ENCODE measurements around the gene KDM4B.
"Not testable (repeated sequence)": the region's sequence is repeated elsewhere in the genome, so short reads cannot be mapped to it uniquely, and the experiment has no call there.

Gene KDM4B

DNA sequence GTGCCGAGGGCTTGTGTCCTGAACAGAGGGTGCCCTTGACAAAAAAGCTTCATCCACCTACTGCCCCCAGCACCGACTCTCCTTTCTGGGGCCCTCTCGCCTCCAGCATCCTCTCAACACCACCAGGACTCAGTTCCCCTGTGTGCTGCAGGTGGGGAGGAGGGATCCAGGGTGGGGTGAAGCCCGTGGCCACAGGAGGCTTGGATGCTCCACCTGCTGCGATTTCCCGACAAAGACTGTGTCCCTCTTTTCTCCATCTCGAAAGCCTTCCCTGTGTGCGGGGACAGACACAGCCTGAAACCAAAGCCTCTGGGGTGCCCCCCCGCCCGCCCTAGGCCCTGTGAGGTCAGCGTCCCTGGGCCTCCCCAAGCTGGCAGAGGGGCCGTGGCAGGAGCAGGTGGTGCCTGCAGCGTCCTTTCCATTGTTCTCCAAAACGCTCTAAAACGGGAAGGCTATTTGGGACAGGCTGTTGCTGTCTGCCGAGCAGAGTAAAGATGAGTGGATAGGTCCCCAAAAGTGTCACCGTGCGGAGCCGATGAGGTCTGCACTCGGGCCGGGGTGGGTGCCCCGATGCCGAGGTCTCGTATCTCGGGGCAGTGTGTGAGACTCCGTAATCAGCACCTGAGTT is 186.0 kb downstream of the KDM4B start:
- DNase-seq, result no peak

DNA sequence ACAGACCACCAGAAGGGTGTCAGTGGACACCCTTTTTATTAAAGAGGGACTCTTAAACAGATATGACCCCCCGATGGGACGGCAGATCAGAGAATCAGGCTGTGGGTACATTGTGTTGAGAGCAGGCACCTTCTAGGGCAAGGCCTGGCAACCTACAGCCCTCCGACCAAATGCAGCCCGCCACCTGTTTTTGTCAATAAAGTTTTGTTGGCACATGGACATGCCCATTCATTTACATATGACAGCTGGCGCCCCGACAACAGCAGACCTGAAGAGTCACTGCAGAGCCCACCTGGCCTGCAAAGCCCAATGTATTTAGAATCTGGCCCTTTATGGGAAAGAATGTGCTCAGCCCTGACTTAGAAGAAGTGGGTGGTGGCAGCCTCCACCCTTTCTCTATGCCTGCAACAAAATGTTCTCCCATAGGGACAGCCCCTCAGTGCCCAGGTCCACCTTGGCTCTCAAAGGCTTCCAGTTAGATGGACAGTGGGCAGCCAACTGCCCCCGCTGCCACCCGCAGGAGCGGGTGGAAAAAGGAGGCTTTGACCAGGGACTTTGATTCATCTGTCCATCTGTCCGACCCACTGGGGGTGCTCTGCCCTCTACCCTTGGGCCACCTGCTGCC is 186.8 kb downstream of the KDM4B start:
- no peak for DNase-seq

GRCh38 chr19:5156231-5156986 is 187.5 kb downstream of the KDM4B start:
- no peak for DNase-seq

DNA sequence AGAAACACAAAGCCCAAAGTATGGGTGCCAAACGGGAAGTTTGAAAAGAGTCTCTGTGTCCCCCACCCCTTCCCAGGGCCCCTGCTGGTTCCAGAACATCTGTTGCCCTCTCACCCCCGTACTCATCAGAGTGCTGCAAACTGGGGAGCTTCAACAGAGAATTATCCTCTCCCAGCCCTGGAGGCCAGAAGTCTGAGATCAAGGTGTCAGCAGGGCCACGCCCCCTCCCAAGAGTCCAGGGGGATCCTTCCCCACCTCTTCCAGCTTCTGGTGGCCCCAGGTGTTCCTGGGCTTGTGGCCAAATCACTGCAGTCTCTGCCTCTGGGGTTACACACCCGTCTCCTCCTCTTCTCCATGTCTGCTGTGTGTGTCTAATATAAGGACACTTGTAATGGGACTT is 188.3 kb downstream of the KDM4B start:
- DNase-seq, result no peak

DNA sequence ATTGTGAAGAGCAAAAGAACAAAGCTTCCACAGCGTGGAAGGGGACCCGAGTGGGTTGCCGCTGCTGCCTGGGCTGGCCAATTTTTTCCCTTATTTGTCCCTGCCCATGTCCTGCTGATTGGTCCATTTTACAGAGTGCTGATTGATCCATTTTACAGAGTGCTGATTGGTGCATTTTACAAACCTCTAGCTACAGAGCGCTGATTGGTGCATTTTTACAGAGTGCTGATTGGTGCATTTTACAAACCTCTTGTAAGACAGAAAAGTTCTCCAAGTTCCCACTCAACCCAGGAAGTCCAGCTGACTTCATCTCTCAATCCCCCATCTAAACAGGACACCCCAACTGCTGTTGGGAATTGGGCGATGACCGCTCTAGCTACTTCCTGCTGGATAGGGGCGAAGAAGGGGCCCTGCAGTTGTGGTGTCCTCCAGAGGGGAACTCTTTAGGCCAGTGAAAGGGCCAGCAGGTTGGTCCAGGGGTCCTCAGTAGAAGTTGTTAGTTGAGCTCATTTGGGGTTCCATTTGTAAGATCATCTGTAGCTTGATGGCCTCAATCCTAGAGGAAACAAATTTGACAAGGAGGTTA is 189.7 kb downstream of the KDM4B start:
- DNase-seq, result not testable (repeated sequence)

DNA sequence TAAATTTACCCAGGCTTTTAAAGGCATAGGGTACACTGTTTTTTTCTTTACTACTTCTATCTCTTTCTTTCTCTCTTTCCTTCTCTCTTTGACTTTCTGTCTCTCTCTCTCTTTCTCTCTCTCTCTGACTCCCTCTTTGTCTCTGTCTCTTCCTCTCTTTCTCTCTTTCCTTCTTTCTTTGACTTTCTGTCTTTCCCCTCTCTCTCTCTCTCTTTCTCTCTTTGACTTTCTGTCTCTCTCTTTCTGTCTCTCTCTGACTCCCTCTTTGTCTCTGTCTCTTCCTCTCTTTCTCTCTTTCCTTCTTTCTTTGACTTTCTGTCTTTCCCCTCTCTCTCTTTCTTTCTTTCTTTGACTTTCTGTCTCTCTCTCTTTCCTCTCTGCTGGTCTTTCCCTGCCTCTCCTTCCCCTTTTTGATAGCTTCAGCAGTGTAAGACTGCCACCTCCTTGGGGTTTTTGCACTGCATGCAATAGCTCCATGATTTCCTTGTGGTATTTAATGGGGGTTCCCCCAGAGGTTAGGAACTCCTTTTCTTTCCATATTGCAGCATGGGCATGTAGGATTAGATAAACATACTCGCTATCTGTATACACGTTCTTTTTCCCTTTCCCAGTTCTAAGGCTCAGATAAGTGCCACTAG is 191.4 kb downstream of the KDM4B start:
- not testable (repeated sequence) for DNase-seq

DNA sequence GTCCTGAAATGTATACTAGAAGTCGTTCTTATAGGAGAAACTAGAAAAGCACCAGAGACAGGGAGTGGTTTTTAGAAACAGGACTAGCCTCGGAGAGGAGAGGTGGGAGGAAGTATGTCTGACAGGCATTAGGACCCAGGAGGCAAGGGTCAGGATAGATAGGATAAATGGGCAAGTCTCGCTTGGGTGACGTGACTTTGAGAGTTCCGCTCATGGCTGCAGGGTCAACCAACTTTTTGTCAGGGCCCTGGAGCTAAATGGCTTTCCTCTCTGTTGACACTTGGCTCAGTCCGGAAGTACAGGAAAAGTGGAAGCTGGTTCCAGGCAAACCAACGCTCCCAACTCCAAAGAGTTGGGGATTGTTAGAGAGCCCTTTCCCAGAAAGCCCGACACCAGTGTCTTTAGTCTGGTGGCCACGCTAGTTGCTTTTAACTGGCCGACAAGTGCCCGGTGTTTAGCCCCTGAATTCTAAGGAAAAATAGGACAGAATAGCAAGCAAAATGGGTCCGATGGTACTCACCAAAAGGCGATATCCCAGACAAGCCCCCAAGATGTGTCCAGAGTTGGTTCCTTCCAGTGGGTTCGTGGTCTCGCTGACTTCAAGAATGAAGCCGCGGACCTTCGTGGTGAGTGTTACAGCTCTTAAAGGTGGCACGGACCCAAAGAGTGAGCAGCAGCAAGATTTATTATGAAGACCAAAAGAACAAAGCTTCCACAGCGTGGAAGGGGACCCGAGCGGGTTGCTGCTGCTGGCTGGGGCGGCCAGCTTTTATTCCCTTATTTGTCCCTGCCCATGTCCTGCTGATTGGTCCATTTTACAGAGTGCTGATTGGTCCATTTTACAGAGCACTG is 196.2 kb downstream of the KDM4B start:
- not testable (repeated sequence) for DNase-seq

DNA sequence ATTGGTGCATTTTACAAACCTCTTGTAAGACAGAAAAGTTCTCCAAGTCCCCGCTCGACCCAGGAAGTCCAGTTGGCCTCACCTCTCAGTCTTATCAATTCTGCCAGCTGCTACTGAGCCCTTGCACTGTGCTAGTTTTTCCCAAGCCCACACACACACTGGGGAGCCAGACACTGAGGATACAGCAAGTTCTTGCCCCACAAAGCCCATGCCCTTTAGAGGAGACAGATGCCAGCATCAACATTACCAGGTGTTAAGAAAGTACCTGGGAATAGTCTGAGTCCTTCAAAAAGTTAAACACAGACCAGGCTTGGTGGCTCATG is 196.7 kb downstream of the KDM4B start:
- DNase-seq, result no peak

DNA sequence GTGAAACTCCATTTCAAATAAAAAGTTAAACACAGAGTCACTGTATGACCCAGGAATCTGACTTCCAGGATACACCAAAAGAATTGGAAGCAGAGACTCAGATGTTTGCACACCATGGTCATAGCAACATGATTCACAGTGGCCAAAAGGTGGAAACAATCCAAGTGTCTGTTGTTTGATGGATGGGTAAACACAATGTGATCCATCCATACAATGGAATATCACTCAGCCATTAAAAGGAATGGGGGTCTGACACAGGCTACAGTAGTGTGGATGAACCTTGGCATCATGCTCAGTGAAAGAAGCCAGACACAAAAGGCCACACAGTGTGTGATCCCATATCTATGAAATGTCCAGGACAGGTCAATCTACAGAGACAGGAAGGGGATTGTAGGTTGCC is 197.3 kb downstream of the KDM4B start:
- DNase-seq, result no peak

- no peak for DNase-seq
Observed at GRCh38 chr19:5170329-5170745, 201.4 kb downstream of the KDM4B start.

DNA sequence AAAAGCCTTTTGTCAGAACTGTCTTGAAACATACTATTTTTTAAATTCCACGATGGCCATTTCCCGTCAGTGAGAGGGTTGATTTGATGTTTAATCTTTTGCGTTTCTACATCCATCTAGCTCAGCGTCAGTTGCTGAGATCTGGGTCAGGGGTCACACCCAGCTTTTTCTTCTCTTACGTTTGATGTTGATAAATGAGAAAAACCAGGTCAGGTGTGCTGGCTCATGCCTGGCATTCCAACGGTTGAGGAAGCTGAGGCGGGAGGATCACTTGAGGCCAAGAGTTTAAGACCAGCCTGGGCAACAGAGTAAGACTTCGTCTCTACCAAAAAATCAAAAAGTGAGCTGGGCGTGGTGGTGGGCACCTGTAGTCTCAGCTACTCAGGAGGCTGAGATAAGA is 202.8 kb downstream of the KDM4B start:
- no peak for DNase-seq

GRCh38 chr19:5172859-5173630 is 204.1 kb downstream of the KDM4B start:
- DNase-seq, result no peak

DNA sequence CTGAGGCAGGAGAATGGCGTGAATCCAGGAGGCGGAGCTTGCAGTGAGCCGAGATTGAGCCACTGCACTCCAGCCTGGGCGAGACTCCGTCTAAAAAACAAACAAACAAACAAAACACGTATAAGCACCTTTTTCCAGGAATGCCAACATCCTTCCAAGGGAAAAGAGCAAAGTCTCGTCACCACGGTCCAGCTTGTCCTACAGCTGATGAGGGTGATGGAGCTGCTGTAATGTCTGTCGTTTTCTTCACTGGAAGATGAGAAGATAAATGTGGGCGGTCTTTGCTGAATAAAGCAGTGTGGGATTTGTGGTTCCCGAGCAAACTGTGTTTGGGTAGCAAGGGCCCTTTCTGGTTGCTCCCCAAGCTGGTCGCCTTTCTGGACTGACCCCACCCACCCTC is 205.1 kb downstream of the KDM4B start:
- no peak for DNase-seq

- no peak for DNase-seq
Observed at GRCh38 chr19:5177745-5178450, 209.0 kb downstream of the KDM4B start.

GRCh38 chr19:5178841-5179240 is 209.9 kb downstream of the KDM4B start:
- DNase-seq, result no peak

GRCh38 chr19:5179256-5179655 is 210.3 kb downstream of the KDM4B start:
- no peak for DNase-seq

GRCh38 chr19:5181329-5181728 is 212.4 kb downstream of the KDM4B start:
- no peak for DNase-seq

DNA sequence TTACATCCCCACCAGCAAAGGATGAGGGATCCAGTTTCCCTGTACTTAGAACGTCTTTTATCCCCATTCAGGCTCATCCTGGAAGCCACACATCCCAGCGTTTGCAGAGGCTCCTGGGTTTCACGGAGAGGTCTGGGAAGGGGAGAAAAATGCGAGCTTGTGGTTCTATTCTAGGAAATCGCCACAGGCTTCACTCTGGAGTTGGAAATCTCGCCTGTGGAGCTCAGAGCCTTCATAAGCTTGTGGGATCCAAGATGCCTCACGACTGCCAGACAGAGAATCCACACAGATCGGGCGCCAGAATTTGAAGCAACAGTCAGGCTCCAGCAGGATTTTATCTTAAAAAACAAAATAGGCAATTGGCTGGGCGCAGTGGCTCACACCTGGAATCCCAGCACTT is 213.8 kb downstream of the KDM4B start:
- no peak for DNase-seq

- no peak for DNase-seq
Observed at GRCh38 chr19:5183616-5184015, 214.7 kb downstream of the KDM4B start.

GRCh38 chr19:5184930-5185329 is 216.0 kb downstream of the KDM4B start:
- no peak for DNase-seq

Measured in COR-L47 (cell line).